Progenitor cell of endocrine pancreas (in vitro differentiated cells): Measurements from ENCODE around the gene MTFP1. TPM values are rescaled to one million over a fixed set of nuclear protein-coding genes. Genes with fewer than 3 reads are reported as not detected.

Source experiments
- DNase-seq: peaks from one replicate; pipeline ENCODE4 v3.0.0; 2021; ENCODE audit warnings: low spot score; ENCODE audit not compliant: unreplicated experiment
- H3K27ac Mint-ChIP-seq: 2 replicates; pipeline ENCODE4 v1.8.0; 2021; ENCODE audit warnings: mild to moderate bottlenecking, moderate library complexity, mixed read lengths
- H3K27me3 Mint-ChIP-seq: 2 replicates; pipeline ENCODE4 v1.8.0; 2021; ENCODE audit warnings: mixed read lengths
- H3K36me3 Mint-ChIP-seq: 2 replicates; pipeline ENCODE4 v1.8.0; 2022; ENCODE audit warnings: mixed read lengths; ENCODE audit not compliant: insufficient read depth
- H3K4me1 Mint-ChIP-seq: 2 replicates; pipeline ENCODE4 v1.8.0; 2021; ENCODE audit warnings: low read depth, mixed read lengths
- H3K4me3 Mint-ChIP-seq: 2 replicates; pipeline ENCODE4 v1.8.0; 2021; ENCODE audit warnings: low read depth, mild to moderate bottlenecking, moderate library complexity, mixed read lengths
- H3K9me3 Mint-ChIP-seq: 2 replicates; pipeline ENCODE4 v1.8.0; 2021; ENCODE audit warnings: low read depth, mixed read lengths
- total RNA-seq: library from RNA; stranded (reverse); gene quantifications from 2 replicates; pipeline ENCODE4 v1.2.1, GENCODE V29; 2021
- TF ChIP-seq, protein P1 (sequence below): fragments of 200-600 bp; sonication (generic); IDR thresholded peaks from one replicate; pipeline ENCODE4 v1.5.0; 2021; ENCODE audit warnings: antibody characterized with exemption, mild to moderate bottlenecking; ENCODE audit not compliant: unreplicated experiment

MTFP1 gene
- total RNA-seq, 1 donor from 2014 or later, result 16.6 TPM

DNA sequence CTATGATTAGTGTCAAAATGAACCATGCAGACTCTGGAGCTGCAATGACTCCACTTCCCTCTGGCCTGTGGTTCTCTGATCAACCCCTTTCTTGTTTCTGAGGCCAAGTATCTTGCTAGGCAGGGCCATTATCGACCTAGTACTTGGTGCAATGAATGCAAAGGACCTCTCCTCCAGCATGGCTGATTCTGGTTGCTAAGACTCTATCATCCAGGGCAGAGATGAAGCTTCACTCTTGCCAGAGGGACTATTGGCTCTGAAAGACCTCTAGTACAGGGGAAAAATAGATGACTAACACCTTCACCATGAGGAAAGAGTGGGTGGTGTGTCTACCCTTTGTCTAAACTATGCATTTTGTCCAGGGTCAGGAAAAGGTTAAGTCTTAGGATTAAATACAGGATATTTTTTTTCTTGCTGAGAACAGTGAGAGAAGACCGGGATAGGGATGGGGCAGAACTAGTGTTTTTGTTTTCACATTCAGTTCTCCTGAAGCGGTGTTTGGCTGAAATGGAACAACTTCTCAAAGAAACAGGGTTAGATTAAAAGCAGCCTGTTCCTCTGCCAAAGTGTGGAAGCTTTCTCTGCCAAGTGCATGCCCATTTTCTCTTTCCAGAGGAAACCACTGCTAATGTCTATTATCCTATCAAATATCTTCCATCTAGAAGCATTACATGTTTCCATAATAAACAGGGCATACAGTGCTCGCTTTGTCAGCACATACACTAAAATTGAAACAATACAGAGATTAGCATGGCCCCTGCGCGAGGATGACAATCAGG is 5.0 kb upstream of the MTFP1 start:
- TF ChIP-seq, protein P1, sequence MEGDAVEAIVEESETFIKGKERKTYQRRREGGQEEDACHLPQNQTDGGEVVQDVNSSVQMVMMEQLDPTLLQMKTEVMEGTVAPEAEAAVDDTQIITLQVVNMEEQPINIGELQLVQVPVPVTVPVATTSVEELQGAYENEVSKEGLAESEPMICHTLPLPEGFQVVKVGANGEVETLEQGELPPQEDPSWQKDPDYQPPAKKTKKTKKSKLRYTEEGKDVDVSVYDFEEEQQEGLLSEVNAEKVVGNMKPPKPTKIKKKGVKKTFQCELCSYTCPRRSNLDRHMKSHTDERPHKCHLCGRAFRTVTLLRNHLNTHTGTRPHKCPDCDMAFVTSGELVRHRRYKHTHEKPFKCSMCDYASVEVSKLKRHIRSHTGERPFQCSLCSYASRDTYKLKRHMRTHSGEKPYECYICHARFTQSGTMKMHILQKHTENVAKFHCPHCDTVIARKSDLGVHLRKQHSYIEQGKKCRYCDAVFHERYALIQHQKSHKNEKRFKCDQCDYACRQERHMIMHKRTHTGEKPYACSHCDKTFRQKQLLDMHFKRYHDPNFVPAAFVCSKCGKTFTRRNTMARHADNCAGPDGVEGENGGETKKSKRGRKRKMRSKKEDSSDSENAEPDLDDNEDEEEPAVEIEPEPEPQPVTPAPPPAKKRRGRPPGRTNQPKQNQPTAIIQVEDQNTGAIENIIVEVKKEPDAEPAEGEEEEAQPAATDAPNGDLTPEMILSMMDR, result no peak
- no peak for DNase-seq
- H3K36me3 Mint-ChIP-seq, result peaks cover 11% of the 10 kb centered on the region
- peak overlapping the region; percentile 65 for H3K27ac Mint-ChIP-seq
- H3K4me1 Mint-ChIP-seq, result peaks cover 65% of the 10 kb centered on the region
- no peaks in the 10 kb centered on the region for H3K27me3 Mint-ChIP-seq
- H3K9me3 Mint-ChIP-seq, result no peaks in the 10 kb centered on the region
- H3K4me3 Mint-ChIP-seq, result no peak overlapping the region

DNA sequence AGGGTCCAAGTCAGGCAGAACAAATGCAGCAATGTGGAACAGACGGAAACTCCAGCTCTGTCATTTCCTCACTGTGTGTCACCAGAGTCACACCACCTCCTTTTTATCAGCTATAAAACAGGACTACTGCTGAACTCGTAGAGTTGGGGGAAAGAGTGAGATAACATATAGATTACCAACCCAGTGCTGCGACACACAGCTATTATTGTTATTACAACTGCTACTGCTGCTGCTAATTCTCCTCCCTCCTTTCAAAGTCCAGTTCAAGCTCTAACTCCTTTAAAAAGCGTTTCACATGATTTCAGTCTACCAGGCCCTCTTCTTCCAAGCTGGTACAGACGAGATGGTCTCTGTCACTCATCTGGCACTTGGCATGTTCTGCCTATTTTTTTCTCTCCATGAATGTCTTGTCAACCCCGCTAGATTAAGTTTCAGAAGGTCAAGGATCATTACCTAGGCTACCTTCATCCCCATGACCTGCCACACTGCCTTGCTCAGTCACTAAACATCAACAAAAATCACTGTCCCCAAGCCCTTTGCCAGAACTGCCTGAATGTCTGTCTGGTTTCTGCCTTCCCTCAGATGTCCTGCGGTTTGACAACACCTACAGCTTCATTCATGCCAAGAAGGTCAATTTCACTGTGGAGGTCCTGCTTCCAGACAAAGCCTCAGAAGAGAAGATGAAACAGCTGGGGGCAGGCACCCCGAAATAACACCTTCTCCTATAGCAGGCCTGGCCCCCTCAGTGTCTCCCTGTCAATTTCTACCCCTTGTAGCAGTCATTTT is 3.7 kb upstream of the MTFP1 start:
- DNase-seq, result no peak
- Mint-ChIP-seq H3K27ac (peak overlapping the region; percentile 97), H3K4me1 (peaks cover 61% of the 10 kb centered on the region), H3K36me3 (peaks cover 2% of the 10 kb centered on the region), H3K9me3 (no peaks in the 10 kb centered on the region), H3K27me3 (no peaks in the 10 kb centered on the region), H3K4me3 (peak overlapping the region; percentile 85)
- TF ChIP-seq, protein P1, result no peak

DNA sequence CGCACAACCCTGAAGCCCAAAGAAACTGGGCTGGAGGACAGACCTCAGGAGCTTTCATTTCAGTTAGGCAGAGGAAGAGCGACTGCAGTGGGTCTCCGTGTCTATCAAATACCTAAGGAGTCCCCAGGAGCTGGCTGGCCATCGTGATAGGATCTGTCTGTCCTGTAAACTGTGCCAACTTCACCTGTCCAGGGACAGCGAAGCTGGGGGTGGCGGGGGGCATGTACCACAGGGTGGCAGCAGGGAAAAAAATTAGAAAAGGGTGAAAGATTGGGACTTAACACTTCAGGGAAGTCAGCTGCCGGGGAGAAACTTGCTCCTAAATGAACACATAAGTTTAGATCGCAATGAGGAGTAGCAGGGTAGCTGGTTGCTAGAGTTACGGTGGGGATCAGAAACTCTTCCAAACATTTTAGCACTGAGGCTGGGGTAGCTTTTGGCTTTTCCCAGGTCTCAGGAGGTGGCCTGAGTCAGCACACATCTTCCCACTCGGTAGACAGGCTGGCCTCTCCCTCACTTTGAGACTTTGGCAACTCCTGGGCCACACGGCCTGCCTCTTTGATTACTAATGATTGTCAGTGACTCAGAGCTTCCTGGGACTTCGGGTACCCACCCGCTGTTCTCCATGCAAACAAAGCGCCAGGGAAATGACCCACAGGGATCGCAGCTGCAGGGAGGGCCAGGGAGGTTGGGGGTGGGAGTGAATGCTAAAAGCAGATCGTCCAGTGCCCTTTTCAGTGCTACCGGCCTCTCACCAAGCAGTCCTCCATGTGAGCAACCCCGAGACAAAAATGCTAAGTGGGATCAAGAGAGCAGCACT is 2.9 kb upstream of the MTFP1 start:
- peak overlapping the region; percentile 97 for H3K27ac Mint-ChIP-seq

GRCh38 chr22:30423301-30423958 is 2.1 kb upstream of the MTFP1 start:
- H3K27me3 Mint-ChIP-seq, result no peaks in the 10 kb centered on the region
- peak overlapping the region; percentile 97 for H3K27ac Mint-ChIP-seq
- TF ChIP-seq, protein P1, result peak; percentile 33
- H3K9me3 Mint-ChIP-seq, result no peaks in the 10 kb centered on the region
- no peak for DNase-seq
- H3K36me3 Mint-ChIP-seq, result peaks cover 1% of the 10 kb centered on the region
- peak overlapping the region; percentile 85 for H3K4me3 Mint-ChIP-seq
- peaks cover 46% of the 10 kb centered on the region for H3K4me1 Mint-ChIP-seq

More for the DNA sequence above, 2.9 kb upstream of the MTFP1 start:
- TF ChIP-seq, protein P1, result no peak
- Mint-ChIP-seq H3K36me3 (peaks cover 2% of the 10 kb centered on the region), H3K27me3 (no peaks in the 10 kb centered on the region), H3K9me3 (no peaks in the 10 kb centered on the region), H3K4me1 (peaks cover 53% of the 10 kb centered on the region), H3K4me3 (peak overlapping the region; percentile 85)
- no peak for DNase-seq
